Rectal smooth muscle tissue (tissue), 1 donor: ENCODE data around the gene RABL6.
"Not testable (repeated sequence)": the region's sequence is repeated elsewhere in the genome, so short reads cannot be mapped to it uniquely, and the experiment has no call there.

Experiments
- H3K27ac ChIP-seq: one replicate; pipeline ENCODE4 v1.7.0; 2013; ENCODE audit warnings: low read depth, low read length, inconsistent platforms
- H3K27me3 ChIP-seq: one replicate; pipeline ENCODE4 v1.7.0; 2013; ENCODE audit warnings: low read length; ENCODE audit not compliant: control insufficient read depth, insufficient read depth
- H3K36me3 ChIP-seq: one replicate; pipeline ENCODE4 v1.7.0; 2013; ENCODE audit warnings: low read length; ENCODE audit not compliant: control insufficient read depth, insufficient read depth
- H3K4me1 ChIP-seq: one replicate; pipeline ENCODE4 v1.7.0; 2013; ENCODE audit warnings: low read length; ENCODE audit not compliant: control insufficient read depth, insufficient read depth
- H3K4me3 ChIP-seq: one replicate; pipeline ENCODE4 v1.7.0; 2013; ENCODE audit warnings: low read length
- H3K9ac ChIP-seq: one replicate; pipeline ENCODE4 v1.7.0; 2013; ENCODE audit warnings: low read length

RABL6 gene

GRCh38 chr9:136784249-136784996, 23.3 kb upstream of the RABL6 start:
- Histone ChIP-seq H3K4me1 (no peaks in the 10 kb centered on the region), H3K9ac (no peak overlapping the region), H3K27me3 (no peaks in the 10 kb centered on the region), H3K4me3 (no peak overlapping the region), H3K27ac (no peak overlapping the region), H3K36me3 (no peaks in the 10 kb centered on the region)

DNA sequence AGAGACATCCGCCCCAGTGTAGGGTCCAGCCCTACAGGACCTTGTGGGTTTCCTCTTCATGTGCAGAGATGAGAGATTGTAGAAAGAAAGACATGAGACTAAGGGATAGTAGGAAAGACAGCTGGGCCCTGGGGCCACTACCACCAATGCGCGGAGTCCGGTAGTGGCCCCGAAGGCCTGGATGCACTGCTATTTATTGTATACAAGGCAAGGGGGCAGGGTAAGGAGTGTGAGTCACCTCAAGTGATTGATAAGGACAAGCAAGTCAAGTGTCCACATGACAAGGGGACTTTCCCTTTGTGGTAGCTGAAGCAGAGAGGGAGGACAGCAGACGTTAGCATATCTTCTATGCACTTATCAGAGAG, 22.8 kb upstream of the RABL6 start:
- H3K27ac ChIP-seq: no peak overlapping the region
- H3K4me1 ChIP-seq: peaks cover under 1% of the 10 kb centered on the region
- no peaks in the 10 kb centered on the region for H3K36me3 ChIP-seq
- H3K27me3 ChIP-seq: no peaks in the 10 kb centered on the region
- H3K4me3 ChIP-seq: no peak overlapping the region
- H3K9ac ChIP-seq: no peak overlapping the region

GRCh38 chr9:136785565-136786355, 22.0 kb upstream of the RABL6 start:
- H3K9ac ChIP-seq, H3K4me1 ChIP-seq, H3K4me3 ChIP-seq, H3K27me3 ChIP-seq, H3K27ac ChIP-seq, H3K36me3 ChIP-seq: not testable (repeated sequence)

DNA sequence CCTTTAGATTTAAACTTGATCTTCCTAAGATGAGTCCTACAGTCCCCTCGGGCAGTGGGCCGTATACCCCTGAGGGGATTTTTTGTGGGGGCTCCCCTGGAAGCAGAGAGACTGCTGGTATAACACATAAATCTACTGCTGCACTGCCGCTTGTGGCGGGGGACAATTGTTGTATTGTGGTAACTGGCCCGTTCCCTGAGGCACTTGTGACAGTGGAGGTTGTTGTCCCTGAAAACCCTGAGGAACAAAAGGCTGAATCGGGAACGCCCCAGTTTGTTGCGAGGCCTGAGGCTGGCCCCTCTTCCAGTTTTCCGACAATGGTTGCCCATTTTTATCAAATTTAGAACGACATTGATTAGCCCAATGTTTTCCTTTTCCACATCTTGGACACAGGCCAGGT, 21.3 kb upstream of the RABL6 start:
- Histone ChIP-seq H3K9ac (no peak overlapping the region), H3K4me3 (no peak overlapping the region), H3K4me1 (peaks cover 6% of the 10 kb centered on the region), H3K27me3 (no peaks in the 10 kb centered on the region), H3K36me3 (no peaks in the 10 kb centered on the region), H3K27ac (no peak overlapping the region)

- not testable (repeated sequence) for H3K9ac ChIP-seq, H3K4me3 ChIP-seq, H3K4me1 ChIP-seq, H3K27ac ChIP-seq, H3K27me3 ChIP-seq, H3K36me3 ChIP-seq
Measured at GRCh38 chr9:136786983-136787382, 20.8 kb upstream of the RABL6 start.

GRCh38 chr9:136787690-136788400, 19.9 kb upstream of the RABL6 start:
- H3K9ac ChIP-seq: no peak overlapping the region
- H3K27me3 ChIP-seq: no peaks in the 10 kb centered on the region
- peaks cover 9% of the 10 kb centered on the region for H3K4me1 ChIP-seq
- H3K36me3 ChIP-seq: no peaks in the 10 kb centered on the region
- H3K4me3 ChIP-seq: no peak overlapping the region
- H3K27ac ChIP-seq: no peak overlapping the region

DNA sequence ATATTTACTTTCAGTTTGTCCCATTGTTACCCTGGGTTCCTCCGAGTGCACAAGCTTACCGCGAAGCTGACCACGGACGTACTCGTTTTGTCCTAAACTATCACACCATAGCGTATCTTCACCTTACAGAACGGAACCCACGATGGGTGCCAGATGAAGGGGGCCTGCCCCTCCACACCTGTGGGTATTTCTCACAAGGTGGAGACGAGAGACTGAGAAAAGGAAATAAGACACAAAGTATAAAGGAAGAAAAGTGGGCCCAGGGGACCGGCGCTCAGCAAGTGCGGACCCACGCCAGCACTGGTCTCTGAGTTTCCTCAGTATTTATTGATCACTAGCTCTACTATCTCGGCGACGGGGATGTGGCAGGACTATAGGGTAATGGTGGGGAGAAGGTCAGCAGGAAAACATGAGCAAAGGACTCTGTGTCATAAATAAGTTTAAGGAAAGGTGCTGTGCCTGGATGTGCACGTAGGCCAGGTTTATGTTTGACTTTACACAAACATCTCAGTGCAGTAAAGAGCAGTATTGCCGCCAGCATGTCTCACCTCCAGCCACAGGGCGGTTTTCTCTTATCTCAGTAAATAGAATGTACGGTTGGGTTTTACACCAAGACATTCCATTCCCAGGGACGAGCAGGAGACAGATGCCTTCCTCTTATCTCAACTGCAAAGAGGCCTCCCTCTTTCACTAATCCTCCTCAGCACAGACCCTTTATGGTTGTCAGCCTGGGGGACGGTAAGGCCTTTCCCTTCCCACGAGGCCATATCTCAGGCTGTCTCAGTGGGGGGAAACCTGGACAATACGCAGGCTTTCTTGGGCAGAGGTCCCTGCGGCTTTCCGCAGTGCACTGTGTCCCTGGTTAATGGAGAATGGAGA, 18.9 kb upstream of the RABL6 start:
- H3K9ac ChIP-seq, H3K4me1 ChIP-seq, H3K27me3 ChIP-seq, H3K4me3 ChIP-seq, H3K27ac ChIP-seq, H3K36me3 ChIP-seq: not testable (repeated sequence)

DNA sequence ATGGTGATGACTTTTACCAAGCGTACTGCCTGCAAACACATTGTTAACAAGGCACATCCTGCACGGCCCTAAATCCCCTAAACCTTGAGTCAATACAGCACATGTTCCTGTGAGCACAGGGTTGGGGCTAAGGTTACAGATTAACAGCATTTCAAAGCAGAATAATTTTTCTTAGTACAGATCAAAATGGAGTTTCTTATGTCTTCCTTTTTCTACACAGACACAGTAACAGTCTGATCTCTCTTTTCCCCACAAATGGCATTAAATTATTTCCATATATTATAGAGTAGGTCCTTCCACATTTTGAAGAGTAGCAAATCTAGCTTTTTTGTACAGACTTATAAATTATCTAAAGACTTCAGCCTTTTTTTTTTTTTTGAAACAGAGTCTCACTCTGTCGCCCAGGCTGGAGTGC, 18.2 kb upstream of the RABL6 start:
- Histone ChIP-seq H3K27me3 (no peaks in the 10 kb centered on the region), H3K4me3 (no peak overlapping the region), H3K9ac (no peak overlapping the region), H3K36me3 (no peaks in the 10 kb centered on the region), H3K4me1 (peaks cover 9% of the 10 kb centered on the region), H3K27ac (no peak overlapping the region)

GRCh38 chr9:136790640-136791515, 16.9 kb upstream of the RABL6 start, which contains the start of gene TMEM141:
Gene TMEM141, plus strand, starts transcription at chr9:136791344. Its CDS starts 27 bp downstream, at chr9:136791371.
- Histone ChIP-seq H3K4me1 (peaks cover 9% of the 10 kb centered on the region), H3K36me3 (no peaks in the 10 kb centered on the region), H3K9ac (peak within 1 kb of the TSS; percentile 80), H3K4me3 (peak within 1 kb of the TSS; percentile 92), H3K27me3 (no peaks in the 10 kb centered on the region), H3K27ac (peak within 1 kb of the TSS; percentile 88)

- Histone ChIP-seq H3K4me1 (peaks cover 9% of the 10 kb centered on the region), H3K27ac (peak overlapping the region; percentile 88), H3K4me3 (peak overlapping the region; percentile 92), H3K36me3 (no peaks in the 10 kb centered on the region), H3K9ac (peak overlapping the region; percentile 80), H3K27me3 (no peaks in the 10 kb centered on the region)
Measured at GRCh38 chr9:136791516-136792276, 16.1 kb upstream of the RABL6 start.
